ENCODE data around the gene IRS2. TPM values are rescaled to one million over a fixed set of nuclear protein-coding genes. Genes with fewer than 3 reads are reported as not detected.

Gene IRS2
- total RNA-seq, 6 donors from 2014 or later = 31.8 to 67.9 (median 46.4) TPM

DNA sequence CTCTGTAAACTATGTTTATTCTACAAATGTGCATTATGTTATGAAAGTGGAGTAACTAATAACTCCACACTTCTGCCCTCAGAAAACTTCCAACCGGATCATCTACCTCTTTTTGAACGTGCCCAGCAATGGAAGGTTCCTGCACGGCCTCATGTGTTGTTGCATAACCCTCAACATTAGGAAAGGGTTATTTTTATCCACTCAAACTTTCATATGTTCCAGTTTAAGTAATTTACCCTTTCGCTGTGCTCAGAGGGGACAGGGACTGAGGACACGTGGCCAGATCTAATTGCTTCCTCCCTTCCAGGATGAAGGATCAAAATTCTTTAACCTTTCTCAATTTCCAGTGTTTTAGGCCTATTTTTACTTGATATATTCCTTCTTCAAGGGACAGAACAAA lies 29.6 kb downstream of the IRS2 start:
- TF ChIP-seq, protein P1, sequence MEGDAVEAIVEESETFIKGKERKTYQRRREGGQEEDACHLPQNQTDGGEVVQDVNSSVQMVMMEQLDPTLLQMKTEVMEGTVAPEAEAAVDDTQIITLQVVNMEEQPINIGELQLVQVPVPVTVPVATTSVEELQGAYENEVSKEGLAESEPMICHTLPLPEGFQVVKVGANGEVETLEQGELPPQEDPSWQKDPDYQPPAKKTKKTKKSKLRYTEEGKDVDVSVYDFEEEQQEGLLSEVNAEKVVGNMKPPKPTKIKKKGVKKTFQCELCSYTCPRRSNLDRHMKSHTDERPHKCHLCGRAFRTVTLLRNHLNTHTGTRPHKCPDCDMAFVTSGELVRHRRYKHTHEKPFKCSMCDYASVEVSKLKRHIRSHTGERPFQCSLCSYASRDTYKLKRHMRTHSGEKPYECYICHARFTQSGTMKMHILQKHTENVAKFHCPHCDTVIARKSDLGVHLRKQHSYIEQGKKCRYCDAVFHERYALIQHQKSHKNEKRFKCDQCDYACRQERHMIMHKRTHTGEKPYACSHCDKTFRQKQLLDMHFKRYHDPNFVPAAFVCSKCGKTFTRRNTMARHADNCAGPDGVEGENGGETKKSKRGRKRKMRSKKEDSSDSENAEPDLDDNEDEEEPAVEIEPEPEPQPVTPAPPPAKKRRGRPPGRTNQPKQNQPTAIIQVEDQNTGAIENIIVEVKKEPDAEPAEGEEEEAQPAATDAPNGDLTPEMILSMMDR (IDR thresholded peaks at IDR 0.05) = no peak
- TF ChIP-seq POLR2A (IDR thresholded peaks at IDR 0.05) (no peak), POLR2AphosphoS5 (IDR thresholded peaks at IDR 0.05) (no peak), EP300 (IDR thresholded peaks at IDR 0.05) (no peak)
- H3K27ac ChIP-seq = no peak overlapping the region
- no peak for ATAC-seq (ENCODE audit: low FRiP score in 2 of 2)

DNA sequence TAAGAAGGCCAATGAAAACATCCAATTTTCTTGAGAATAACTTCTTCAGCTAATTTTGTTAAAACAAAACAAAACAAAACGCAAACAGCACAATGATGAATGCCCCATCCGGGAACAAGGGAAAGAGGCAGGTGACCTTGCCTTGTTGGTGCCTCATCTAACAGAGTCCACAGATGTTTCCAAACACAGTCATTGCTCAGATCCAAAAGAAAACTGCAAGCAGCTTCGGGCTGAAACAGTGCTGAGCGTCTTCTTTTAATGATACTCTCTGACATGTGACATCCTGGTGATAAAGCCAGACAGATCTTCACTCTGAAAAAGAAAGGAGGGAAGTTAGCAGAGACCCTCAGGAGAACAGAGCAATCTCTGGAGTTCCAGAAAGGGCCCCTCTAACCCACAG lies 30.4 kb downstream of the IRS2 start:
- 78 to 85% methylated on average over 4 of the region's 4 CpGs for WGBS, 2 donors
- ATAC-seq (ENCODE audit: low FRiP score in 2 of 2) = no peak

More for the DNA sequence above, 29.6 kb downstream of the IRS2 start:
- peaks cover 0 to 9% (median 7%) of the 10 kb centered on the region in 4 donors for H3K4me1 ChIP-seq
- peaks cover 10 to 43% (median 22%) of the 10 kb centered on the region in 4 donors for H3K36me3 ChIP-seq
- WGBS, 2 donors = 59 to 69% methylated on average over 5 of the region's 5 CpGs
- DNase-seq = no peak
- no peaks in the 10 kb centered on the region for H3K27me3 ChIP-seq
- no peak overlapping the region for H3K4me3 ChIP-seq
- no peaks in the 10 kb centered on the region for H3K9me3 ChIP-seq

DNA sequence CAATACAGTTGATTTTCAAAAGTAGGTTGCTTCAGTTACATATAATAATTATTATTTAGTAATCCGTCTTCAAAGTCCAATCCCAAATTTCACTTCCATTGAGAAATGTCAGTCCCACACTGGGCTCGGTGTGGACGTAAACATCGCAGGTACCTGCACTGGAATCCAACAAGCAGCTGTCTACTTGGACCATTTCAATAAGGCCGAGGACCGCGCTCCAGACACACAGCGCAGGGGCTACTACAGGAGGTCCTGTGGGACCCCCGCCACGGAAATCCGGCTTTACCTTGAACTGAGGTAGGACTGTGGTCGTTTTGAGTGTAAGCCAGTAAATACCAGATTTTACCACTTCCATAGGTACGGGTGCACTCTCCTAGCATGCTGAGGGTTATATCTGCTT lies 30.8 kb downstream of the IRS2 start:
- H3K27ac ChIP-seq = no peak overlapping the region
- TF ChIP-seq, protein P1 (IDR thresholded peaks at IDR 0.05) = no peak
- no peak for TF ChIP-seq EP300 (IDR thresholded peaks at IDR 0.05)
- no peak for TF ChIP-seq POLR2AphosphoS5 (IDR thresholded peaks at IDR 0.05)
- no peak for TF ChIP-seq POLR2A (IDR thresholded peaks at IDR 0.05)
- ATAC-seq (ENCODE audit: low FRiP score in 2 of 2) (no peak), DNase-seq (no peak)
- peaks cover 10 to 43% (median 22%) of the 10 kb centered on the region in 4 donors for H3K36me3 ChIP-seq
- H3K9me3 ChIP-seq = no peaks in the 10 kb centered on the region
- H3K4me1 ChIP-seq = peaks cover 0 to 9% (median 7%) of the 10 kb centered on the region in 4 donors
- H3K4me3 ChIP-seq = no peak overlapping the region
- 96 to 97% methylated on average over 13 of the region's 13 CpGs for WGBS, 2 donors
- H3K27me3 ChIP-seq = no peaks in the 10 kb centered on the region

More for the DNA sequence above, 30.4 kb downstream of the IRS2 start:
- no peak overlapping the region for H3K4me3 ChIP-seq
- H3K4me1 ChIP-seq = peaks cover 0 to 9% (median 7%) of the 10 kb centered on the region in 4 donors
- H3K36me3 ChIP-seq = peaks cover 10 to 43% (median 22%) of the 10 kb centered on the region in 4 donors
- TF ChIP-seq POLR2A (IDR thresholded peaks at IDR 0.05) = no peak
- no peak for TF ChIP-seq EP300 (IDR thresholded peaks at IDR 0.05)
- no peak for TF ChIP-seq POLR2AphosphoS5 (IDR thresholded peaks at IDR 0.05)
- TF ChIP-seq, protein P1 (IDR thresholded peaks at IDR 0.05) = no peak
- no peaks in the 10 kb centered on the region for H3K9me3 ChIP-seq
- no peaks in the 10 kb centered on the region for H3K27me3 ChIP-seq
- H3K27ac ChIP-seq = no peak overlapping the region
- no peak for DNase-seq

DNA sequence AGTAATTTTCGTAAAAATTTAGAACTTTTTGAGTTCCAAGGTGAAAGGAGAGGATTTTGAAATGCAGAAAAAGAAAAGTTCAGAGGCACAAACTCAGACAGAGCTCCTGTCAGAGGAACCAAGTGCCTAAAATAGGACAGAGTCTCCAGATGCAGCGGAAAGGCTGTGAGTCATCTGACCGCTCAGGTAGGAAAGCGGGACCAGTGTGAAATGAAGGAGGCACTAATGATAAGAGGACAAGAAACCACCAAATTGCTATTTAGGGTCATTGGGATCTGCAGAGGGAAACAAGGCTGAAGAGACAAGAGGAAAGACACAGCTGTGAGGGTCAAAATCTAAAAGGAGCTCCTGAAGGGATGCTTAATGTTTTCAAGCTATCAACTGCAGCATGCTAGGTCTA lies 34.9 kb downstream of the IRS2 start:
- ATAC-seq (ENCODE audit: low FRiP score in 2 of 2) (no peak), DNase-seq (no peak)
- Histone ChIP-seq H3K27me3 (no peaks in the 10 kb centered on the region), H3K27ac (no peak overlapping the region), H3K4me1 (peaks cover 0 to under 1% (median 0%) of the 10 kb centered on the region in 4 donors), H3K9me3 (no peaks in the 10 kb centered on the region), H3K4me3 (no peak overlapping the region), H3K36me3 (peaks cover 10 to 42% (median 22%) of the 10 kb centered on the region in 4 donors)
- TF ChIP-seq, protein P1 (IDR thresholded peaks at IDR 0.05) = no peak
- TF ChIP-seq POLR2AphosphoS5 (IDR thresholded peaks at IDR 0.05) (no peak), EP300 (IDR thresholded peaks at IDR 0.05) (no peak), POLR2A (IDR thresholded peaks at IDR 0.05) (no peak)
- 90 to 92% methylated on average over 4 of the region's 4 CpGs for WGBS, 2 donors

DNA sequence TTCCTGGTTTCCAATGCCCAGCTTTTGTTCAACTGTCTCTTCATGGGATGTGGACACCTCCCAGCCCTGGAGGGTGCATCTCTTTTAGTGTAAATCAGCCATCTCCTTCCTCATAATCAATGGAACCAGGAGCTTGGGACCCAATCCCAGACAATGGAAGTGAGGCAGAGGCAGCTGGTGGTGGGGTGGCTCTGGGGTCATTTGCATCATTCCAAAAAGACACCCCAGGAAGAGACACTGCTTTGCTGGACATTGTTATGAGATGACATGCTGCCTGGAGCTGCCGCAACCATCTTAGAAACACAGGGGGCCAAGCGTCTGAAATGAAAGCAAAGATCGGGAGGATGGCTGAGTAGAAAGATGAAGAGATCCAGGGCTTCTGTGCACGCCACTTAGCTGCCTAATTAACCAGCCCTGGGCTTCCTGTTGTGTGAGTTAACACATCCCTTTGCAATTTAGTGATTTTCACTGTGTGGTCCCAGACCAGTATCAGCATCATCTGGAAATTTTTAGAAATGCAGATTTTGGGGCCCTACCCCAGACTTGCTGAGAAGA lies 36.1 kb downstream of the IRS2 start:
- H3K4me1 ChIP-seq = no peaks in the 10 kb centered on the region

More for the DNA sequence above, 36.1 kb downstream of the IRS2 start:
- no peak for TF ChIP-seq EP300 (IDR thresholded peaks at IDR 0.05)
- TF ChIP-seq, protein P1 (IDR thresholded peaks at IDR 0.05) = no peak
- TF ChIP-seq POLR2A (IDR thresholded peaks at IDR 0.05) = no peak
- TF ChIP-seq POLR2AphosphoS5 (IDR thresholded peaks at IDR 0.05) = no peak
- DNase-seq (no peak), ATAC-seq (ENCODE audit: low FRiP score in 2 of 2) (no peak)
- Histone ChIP-seq H3K9me3 (no peaks in the 10 kb centered on the region), H3K36me3 (peaks cover 4 to 30% (median 12%) of the 10 kb centered on the region in 4 donors), H3K27ac (no peak overlapping the region), H3K4me3 (no peak overlapping the region), H3K27me3 (no peaks in the 10 kb centered on the region)
- 96 to 97% methylated on average over 4 of the region's 4 CpGs for WGBS, 2 donors

All from upper lobe of left lung (tissue), 6 donors.